SKM-1 treated with dmso at 0.1 percent for 144 hours (cell line): ENCODE results near the gene TFB2M.

Experiments used
- DNase-seq: peaks from one replicate; lab custom pipeline; 2025; ENCODE audit not compliant: unreplicated experiment; lab: John Stamatoyannopoulos, UW

Gene TFB2M

DNA sequence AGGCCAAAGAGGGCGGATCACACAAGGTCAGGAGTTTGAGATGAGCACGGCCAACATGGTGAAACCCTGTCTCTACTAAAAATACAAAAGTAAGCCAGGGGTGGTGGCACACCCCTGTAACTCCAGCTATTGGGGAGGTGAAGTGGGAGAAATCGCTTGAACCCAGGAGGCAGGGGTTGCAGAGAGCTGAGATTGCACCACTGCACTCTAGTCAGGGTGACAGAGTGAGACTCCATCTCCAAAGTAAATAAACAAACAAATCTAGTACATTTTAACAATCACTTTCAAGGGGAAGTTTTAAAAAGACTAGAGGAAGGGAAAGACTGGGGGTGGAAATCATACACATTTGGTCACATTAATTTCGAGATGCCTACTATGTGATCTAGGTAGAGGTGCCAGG lies 6.8 kb downstream of the TFB2M start:
- DNase-seq, result no peak

DNA sequence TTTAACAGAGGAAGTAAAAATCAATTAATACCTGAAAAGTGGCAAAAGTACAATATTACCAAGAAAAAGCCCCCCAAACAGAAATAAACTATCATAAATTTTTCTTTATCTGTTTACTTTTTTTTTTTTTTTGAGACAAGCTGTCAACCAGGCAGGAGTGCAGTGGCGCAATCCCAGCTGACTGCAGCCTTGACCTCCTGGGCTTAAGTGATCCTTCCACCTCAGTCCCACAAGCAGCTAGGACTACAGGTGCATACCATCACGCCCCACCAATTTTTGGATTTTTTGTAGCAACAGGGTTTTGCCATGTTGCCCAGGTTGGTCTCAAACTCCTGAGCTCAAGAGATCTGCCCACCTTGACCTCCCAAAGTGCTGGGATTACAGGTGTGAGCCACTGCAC lies 8.0 kb downstream of the TFB2M start:
- DNase-seq, result no peak

DNA sequence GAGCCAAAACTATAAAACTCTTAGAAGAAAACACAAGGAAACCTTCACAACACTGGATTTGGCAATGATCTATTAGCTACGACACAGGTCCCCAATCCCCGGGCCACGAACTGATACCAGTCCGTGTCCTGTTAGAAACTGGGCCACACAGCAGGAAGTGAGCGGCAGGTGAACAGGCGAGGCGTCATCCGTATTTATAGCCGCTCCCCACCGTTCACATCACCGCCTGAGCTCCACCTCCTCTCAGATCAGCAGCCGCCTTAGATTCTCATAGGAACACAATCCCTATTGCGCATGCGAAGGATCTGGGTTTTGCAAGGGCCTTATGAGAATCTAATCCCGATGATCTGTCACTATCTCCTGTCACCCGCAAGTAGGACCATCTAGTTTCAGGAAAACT lies 11.9 kb downstream of the TFB2M start:
- no peak for DNase-seq

DNA sequence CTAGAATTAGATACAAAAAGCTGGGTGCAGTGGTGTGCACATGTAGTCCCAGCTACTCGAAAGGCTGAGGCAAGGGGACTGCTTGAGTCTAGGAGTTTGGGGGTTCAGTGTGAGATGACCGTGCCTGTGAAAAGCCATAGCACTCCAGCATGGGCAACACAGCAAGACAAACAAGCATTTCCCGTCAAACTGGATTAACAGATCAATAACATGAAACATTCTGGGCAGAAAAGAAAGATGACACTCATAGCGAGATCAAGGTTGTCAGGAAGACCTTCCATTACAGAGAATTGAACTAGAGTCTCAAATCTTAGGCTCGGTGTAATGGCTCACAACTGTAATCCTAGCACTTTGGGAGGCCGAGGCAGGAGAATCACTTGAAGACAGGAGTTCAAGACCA lies 14.0 kb downstream of the TFB2M start:
- DNase-seq, result no peak

DNA sequence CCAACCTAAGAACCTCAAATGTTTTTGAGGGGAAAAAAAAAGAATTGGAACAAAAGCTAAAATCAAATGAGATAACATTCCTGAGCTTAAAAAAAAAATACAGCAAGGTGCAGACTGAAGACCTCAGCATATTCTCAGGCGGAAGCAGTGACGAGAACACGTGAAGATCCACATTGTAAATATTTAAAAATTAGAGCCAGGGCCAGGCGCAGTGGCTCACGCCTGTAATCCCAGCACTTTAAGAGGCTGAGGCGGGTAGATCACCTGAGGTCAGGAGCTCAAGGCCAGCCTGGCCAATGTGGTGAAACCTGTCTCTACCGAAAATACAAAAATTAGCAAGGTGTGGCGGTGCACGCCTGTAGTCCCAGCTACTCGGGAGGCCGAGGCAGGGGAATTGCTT lies 15.7 kb downstream of the TFB2M start:
- no peak for DNase-seq

DNA sequence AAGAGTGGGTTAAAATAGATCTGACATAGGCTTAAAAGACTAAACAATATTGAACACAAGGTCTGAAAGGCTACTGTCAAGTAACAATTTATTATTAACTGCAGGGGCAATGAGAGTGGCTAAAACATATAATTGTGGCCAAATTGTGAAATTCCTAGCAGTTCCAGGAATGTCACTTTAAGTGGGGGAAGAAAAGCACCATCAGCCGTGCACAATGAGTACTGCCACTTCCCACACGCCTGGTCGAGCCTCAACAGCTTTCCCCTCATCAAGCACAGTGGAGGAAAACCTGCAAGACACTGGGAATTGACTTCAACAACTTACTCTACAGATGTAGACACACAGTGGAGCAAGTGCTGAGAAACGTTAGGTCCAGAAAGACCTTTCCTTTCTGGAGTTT lies 16.4 kb downstream of the TFB2M start:
- no peak for DNase-seq

DNA sequence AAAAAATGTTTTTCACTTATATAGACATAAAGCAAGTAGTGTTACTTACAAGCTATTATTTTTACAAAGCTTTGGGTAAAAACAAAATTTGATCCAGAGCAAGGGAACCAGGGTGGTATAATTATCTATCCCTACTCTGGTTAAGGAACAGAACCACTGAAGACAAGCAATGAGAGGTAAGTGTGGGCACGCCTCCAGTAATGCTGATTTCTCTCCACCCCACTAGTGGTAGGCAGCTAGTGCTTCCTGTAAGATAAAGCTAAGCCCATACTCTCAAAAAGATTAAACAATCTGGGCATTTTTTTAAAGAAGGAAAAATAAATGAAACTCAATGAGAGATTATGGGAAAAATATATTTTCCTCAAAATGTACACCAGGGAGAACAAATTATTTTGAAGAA lies 22.1 kb downstream of the TFB2M start:
- DNase-seq, result no peak

DNA sequence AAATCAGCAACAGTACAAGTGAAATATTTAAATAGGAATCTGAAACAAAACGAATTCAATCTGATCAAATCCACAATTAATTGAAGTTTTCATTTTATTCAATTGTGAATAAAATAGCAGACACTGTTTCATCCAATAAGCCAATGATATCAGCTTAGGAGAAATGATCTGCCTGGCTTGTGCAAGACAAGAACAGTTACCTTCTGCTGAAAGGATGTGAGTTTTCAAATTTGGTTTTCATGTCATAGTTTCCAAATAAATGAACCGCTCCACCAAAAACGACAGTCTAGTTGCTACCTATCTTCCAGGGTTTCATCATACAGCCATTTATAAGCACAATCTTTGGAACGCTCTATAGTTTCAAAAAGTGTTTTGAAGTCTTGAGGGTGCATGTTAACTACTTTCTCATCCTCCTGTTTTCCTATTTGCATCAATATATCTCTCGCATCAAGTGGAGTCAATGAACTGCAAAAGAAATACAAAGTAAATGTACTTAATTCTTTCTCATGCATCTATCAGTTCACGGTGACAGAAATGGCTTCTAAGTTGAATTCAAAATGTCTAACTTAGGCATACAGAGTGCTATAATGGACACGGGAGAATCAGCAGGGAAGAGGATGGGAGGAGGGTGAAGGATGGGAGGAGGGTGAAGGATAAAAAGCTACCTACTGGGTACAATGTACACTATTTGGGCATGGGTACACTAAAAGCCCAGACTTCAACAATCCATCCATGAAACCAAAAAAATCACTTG lies 25.1 kb downstream of the TFB2M start:
- DNase-seq, result no peak

DNA sequence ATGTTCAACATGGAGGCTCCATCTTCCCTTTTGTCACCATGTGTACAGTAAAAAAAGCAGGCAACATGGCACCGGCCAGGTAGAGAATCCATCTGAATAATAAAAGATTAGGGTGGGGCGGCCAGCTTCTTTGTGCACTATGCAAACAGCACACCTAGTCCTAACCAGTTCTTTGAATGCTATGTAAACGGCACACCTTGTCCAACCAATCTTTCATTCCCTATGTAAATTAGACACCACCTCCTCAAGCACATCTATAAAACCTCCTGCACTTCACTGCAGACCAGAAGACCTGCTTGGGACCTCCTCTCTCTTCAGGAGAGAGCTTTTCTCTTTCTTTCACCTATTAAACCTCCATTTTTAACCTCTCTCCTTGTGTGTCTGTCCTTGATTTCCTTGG lies 28.2 kb downstream of the TFB2M start:
- DNase-seq, result no peak

DNA sequence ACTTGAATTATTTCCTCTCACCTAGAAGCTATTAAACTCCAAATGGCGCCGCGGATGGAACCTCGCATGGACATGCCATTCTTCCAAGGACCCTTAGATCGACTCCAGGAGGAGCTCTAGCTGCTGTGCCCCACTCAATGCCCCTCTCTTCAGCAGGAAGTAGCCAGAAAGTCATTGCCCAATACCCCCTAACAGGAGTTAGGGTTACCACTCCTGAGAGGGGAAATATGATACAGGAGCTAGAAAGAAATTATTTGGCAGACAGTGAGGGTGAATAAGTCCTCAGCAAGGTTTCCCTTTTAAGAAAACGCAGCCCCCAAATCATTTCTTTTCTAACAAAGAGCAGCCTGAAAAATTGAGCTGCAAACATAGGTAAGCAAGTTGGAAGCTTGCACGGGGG lies 28.6 kb downstream of the TFB2M start:
- no peak for DNase-seq

DNA sequence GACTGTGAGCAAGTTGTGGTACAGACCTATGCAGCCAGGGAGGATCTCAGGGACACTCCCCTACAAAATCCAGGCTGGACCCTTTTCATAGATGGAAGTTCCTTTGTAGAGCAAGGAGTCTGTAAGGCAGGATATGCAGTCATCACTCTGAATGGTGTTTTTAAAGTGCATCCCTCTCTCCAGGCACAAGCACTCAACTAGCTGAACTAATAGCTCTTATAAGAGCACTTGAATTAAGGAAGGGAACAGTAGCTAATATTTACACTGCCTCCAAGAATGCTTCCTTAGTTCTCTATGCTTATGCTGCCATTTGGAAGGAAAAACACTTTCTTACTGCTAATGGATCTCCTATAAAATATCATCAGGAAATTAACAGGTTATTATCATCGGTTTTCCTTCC lies 31.9 kb downstream of the TFB2M start:
- DNase-seq, result no peak

DNA sequence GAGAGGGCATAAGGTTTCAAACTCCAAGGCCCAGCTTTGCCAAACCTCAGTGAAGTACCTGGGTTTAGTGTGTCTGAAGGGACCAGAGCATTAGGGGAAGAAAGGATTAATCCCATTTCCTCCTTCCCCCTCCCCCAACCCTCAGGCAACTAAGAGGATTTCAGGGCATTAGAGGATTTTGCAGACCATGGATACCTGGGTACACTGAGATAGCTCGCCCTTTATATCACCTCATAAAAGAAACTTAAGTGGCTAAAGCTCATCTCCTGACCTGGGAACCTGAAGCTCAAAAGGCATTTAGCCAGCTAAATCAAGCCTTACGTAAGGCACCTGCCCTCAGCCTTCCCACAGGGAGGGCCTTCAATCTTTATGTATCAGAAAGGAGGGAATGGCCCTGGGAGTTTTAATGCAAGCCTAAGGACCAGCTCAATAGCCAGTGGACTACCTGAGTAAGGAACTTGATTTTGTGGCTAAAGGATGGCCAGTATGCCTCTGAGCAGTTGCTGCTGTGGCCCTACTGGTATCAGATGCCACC lies 32.6 kb downstream of the TFB2M start:
- DNase-seq, result no peak

DNA sequence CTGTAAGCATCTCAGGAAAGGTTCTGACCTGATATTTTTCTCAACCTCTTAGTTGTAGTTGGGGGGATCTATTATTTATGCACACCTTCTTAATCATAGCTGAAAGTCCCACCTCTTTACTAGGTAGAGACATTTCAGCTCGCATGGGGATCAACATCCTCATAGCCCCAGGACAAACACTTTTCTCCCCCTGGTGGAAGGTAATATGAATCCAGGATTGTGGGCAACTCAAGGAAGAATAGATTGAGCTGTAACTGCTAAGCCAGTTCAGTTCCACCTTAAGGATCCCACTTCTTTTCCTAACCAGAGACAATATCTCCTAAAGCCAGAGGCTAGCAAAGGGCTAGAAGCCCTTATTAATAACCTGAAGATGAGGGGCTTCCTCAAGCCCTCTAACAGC lies 33.5 kb downstream of the TFB2M start:
- DNase-seq, result peak; percentile 24

DNA sequence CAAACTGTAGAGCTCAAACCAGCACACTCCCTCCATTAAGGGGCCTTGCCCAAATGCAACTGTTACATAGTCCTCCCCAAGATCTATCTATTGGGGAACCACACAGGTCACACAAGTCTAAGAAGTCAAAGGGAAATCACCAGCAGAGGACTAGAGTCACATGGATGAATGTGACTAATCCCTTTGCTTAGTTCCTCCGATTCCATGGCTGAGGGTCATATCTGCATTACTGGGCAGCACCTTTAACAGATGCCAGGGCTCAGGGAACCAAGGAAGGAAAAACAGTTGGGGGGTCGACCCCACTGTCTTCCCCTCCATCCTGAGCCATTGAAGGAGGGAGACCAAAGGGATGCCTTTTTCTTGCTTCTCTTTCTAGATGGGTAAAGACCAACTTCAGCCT lies 35.6 kb downstream of the TFB2M start:
- no peak for DNase-seq

DNA sequence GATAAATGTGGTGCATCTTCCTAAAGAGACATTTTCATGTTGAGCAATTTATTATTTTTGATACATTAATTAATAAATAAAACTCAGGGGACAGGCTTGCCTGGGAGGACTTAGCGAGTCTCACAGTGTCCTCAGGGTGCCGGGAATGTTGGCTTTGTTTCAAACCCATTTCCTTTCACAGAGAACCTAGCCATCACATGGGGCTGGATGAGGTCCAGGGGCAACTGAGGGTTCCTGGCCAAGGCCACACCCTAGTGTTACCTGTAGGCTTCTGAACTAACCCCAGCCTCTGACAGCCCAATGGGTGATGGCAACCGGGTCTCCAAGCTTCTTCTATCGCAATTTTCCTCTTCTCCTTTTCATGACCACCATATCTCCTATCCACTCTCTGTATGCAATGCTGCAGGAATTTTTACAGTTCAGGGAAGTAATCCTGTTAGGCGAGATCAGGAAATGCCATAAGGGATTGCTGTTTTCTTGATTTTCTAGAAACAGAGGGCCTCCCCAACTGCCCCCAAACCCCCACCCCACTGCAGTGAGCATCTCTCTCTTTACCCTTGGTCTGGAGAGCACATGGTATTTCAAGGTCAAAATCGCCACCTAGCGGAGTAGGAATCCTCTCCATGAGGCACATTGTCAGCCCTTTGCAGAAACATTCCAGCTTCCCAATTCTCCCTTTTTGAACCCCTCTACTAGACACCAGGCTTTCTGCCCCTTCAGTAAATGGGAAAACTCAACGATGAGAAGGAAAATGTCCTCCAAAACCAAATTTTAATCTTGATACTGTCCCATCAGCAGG lies 36.9 kb downstream of the TFB2M start:
- DNase-seq, result no peak

DNA sequence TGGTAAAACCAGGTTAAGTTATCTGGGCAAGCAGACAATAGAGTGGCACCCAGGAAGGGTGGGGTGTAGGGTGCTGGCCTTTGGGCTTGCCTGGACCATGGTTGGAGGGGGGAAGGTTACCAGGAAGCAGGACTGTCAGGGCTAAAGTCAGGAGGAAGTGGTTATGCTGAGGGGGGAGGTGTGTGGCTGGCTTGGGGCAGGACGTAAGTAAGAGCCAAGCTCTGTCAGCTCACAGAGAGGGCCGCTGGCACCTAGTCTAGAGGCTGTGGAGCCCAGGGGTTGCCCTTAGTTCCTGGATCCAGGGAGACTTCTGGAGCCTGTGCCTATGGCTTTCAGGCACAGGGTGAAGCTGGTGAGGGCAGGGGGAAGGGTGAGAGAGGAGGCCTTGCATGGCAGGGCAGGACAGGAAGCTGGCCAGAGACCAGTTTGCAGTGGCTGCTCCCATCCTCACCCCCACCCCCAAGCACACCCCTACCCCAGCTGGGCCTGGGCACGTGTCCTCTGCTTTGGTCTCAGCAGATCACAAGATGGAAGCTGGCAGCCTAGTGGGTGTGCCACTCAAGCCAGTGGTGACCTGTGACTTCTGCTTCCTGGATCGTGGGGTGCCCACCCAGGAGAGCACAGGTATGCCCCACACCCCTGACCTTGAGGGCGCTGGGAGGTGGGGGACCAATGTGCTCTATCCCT lies 38.5 kb downstream of the TFB2M start:
- DNase-seq, result peak; percentile 89

DNA sequence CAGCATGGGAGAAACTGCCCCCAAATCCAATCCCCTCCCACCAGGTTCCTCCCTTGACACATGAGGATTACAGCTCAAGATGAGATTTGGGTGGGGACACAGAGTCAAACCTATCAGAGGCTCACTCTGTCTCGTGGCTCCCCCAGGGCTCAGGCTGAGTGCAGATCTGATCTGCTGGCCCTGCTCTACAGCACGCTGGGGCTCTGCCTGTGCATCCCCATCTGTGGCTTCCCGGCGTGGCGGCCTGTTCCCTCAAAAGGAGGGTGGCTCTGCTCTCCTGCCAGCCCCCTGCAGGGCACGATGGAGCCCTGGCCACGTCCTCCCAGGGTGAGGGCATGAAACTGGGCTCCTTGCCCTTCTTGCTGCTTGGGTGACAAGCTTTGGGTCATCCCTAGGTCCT lies 39.1 kb downstream of the TFB2M start:
- no peak for DNase-seq

DNA sequence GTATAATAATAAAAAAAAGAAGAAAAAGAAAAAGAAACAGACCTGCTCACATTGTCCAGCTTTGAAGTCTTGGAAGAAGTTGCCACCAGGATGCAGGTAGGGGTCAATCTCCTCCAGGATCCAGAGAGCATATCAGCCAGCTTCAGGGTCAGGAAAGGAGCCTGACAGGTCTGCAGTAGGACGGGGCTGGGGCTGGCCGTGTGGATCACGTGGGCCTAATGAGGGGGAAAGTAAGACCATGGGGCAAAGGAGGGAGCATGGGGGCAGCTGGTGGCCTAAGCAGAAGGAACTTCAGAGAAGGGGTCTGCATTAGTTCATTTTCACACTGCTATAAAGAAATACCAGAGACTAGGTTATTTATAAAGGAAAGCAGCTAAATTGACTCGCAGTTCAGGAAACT lies 39.7 kb downstream of the TFB2M start:
- DNase-seq, result no peak

DNA sequence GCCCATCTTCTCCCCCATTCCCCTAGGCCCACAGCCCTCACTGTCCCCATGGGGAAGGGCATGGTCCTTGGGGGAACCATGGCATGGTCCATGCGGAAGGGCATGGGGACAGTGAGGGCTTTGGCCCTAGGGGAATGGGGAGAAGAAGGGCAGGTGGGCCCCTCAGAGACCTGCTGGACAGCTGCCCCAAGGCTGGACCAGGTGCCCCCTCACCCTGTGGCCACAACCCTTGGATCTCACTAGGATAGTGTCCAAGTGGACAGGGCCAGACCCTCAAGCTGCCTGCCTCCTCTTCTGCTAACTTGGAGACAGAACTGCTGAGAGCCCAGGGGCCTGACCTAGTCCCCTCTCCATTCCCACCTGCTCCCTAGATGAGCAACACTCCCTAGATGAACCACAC lies 46.5 kb downstream of the TFB2M start:
- DNase-seq, result no peak

DNA sequence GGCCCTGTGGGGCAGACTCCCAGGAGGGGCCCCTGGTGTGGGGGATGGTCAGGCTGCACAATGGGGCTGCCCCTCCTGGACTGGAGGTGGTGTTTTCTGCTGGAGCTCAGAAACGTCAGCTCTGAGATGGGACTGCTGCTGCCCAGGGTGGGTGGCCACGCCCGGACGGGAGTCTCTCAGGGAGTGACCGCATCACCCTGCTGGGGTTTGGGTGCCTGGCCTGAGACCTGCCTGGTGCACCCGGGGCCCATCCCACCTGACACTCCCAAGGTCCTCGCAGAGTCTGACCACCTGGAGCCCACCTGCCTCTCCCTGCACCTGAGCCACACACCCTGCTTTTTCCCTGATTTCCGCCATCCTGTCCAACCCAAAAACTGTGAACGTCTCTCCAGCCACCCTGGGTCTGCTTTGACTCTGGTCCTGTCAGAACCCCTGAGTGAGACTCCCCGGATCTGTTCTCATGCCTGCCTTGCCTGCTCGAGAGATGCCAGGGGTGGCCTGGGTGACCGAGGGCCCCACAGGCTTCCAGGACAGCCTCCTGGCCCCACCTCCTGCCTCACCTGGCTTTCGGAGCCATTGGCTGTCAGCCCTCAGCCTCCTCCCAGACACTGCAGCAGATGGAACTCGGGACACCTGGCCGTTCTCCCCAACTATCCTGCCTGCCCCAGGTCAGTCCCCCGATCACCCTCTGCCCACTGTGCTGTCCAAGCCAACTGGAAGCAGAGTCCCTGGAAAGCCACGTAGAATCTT lies 47.4 kb downstream of the TFB2M start:
- no peak for DNase-seq

DNA sequence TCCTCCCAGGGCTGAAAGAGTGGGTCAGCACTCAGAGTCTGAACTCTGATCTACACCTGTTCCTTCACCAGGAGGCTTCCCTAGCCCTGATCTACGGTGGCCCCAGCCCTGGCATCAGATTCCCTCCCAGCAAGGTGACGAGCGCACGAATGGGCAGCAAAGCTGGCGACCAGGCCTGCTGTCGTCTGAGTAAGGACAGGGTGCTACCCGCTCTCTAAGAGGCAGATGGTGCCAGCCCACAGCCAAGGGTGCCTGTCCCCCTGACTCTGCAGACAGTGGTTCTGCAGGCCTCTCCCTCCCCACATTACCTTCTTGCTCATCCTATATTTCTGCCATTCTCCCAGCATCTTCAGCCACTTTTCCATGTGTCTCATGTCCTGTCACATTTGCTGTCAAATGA lies 48.7 kb downstream of the TFB2M start:
- DNase-seq, result no peak
